ENCODE data around the gene NUMA1. TPM values are rescaled to one million over a fixed set of nuclear protein-coding genes. Genes with fewer than 3 reads are reported as not detected.

Gene NUMA1
- total RNA-seq, 1 donor, result 233 TPM

GRCh38 chr11:72023335-72023734, 57.0 kb downstream of the NUMA1 start:
- DNase-seq (ENCODE audit: low read depth in 2 of 3, low spot score in 2 of 3), result no peak

GRCh38 chr11:72018171-72018570, 62.2 kb downstream of the NUMA1 start:
- DNase-seq (ENCODE audit: low read depth in 2 of 3, low spot score in 2 of 3), result no peak

- peak in 2 of 3 donors; percentile 39 to 52 for DNase-seq (ENCODE audit: low read depth in 2 of 3, low spot score in 2 of 3)
These were observed 64.8 kb downstream of the NUMA1 start for GRCh38 chr11:72015511-72016061.

GRCh38 chr11:72014761-72015320, 65.5 kb downstream of the NUMA1 start:
- DNase-seq (ENCODE audit: low read depth in 2 of 3, low spot score in 2 of 3), result no peak

- DNase-seq (ENCODE audit: low read depth in 2 of 3, low spot score in 2 of 3), result no peak
These were observed 66.3 kb downstream of the NUMA1 start for GRCh38 chr11:72013765-72014711.

GRCh38 chr11:72012897-72013721, 67.2 kb downstream of the NUMA1 start:
- no peak for DNase-seq (ENCODE audit: low read depth in 2 of 3, low spot score in 2 of 3)

- no peak for DNase-seq (ENCODE audit: low read depth in 2 of 3, low spot score in 2 of 3)
These were observed 68.2 kb downstream of the NUMA1 start for GRCh38 chr11:72012091-72012630.

- no peak for DNase-seq (ENCODE audit: low read depth in 2 of 3, low spot score in 2 of 3)
These were observed 69.7 kb downstream of the NUMA1 start for GRCh38 chr11:72010529-72011233.

GRCh38 chr11:72009156-72009555, 71.2 kb downstream of the NUMA1 start:
- no peak for DNase-seq (ENCODE audit: low read depth in 2 of 3, low spot score in 2 of 3)

GRCh38 chr11:72008728-72009127, 71.6 kb downstream of the NUMA1 start:
- DNase-seq (ENCODE audit: low read depth in 2 of 3, low spot score in 2 of 3), result no peak

GRCh38 chr11:72007587-72007986, 72.8 kb downstream of the NUMA1 start:
- no peak for DNase-seq (ENCODE audit: low read depth in 2 of 3, low spot score in 2 of 3)

- no peak for DNase-seq (ENCODE audit: low read depth in 2 of 3, low spot score in 2 of 3)
These were observed 73.3 kb downstream of the NUMA1 start for GRCh38 chr11:72007089-72007476.

GRCh38 chr11:72006309-72007088, 73.8 kb downstream of the NUMA1 start:
- DNase-seq (ENCODE audit: low read depth in 2 of 3, low spot score in 2 of 3), result no peak

GRCh38 chr11:72005347-72006260, 74.7 kb downstream of the NUMA1 start:
- DNase-seq (ENCODE audit: low read depth in 2 of 3, low spot score in 2 of 3), result no peak

GRCh38 chr11:72004515-72005346, 75.6 kb downstream of the NUMA1 start:
- no peak for DNase-seq (ENCODE audit: low read depth in 2 of 3, low spot score in 2 of 3)

GRCh38 chr11:72003776-72004171, 76.6 kb downstream of the NUMA1 start:
- DNase-seq (ENCODE audit: low read depth in 2 of 3, low spot score in 2 of 3), result no peak

Measured in hematopoietic multipotent progenitor cell (in vitro differentiated cells).